PC-9 (cell line): ENCODE data around the gene EHD4.

ENCODE experiments used
- EZH2 ChIP-seq: fragments of 200-600 bp; sonication (generic); IDR thresholded peaks from 2 replicates; pipeline ENCODE4 v1.8.0; 2017; ENCODE audit warnings: antibody characterized with exemption, low read depth
- TF ChIP-seq, protein P1 (sequence below): fragments of 200-600 bp; sonication (generic); conservative IDR thresholded peaks from 2 replicates; pipeline ENCODE4 v1.6.1; 2017; ENCODE audit warnings: mixed run types, antibody characterized with exemption, mild to moderate bottlenecking, moderate library complexity

DNA sequence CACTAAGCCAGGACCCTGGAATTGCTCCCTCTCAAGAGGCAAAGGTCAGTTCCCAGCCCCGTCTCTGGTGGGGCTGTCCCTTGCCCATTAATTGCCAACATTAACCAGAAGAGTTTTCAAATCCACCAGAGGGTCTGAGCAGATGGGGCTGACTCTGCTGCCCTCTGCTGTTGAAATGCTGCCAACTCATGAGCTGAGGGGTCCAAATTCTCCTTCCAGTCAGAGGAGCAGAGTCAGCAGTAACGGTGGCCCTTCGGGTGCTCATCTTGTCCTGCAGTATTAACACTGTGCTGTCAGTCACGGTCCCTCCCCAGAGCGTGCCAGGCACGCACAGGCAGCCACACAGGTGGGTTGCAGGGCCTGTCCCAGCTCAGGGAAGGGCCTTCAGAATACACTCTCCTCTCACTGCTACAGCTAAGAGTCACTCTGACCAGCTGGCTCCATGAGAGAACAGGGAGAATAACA, 67.8 kb downstream of the EHD4 start:
- TF ChIP-seq, protein P1, sequence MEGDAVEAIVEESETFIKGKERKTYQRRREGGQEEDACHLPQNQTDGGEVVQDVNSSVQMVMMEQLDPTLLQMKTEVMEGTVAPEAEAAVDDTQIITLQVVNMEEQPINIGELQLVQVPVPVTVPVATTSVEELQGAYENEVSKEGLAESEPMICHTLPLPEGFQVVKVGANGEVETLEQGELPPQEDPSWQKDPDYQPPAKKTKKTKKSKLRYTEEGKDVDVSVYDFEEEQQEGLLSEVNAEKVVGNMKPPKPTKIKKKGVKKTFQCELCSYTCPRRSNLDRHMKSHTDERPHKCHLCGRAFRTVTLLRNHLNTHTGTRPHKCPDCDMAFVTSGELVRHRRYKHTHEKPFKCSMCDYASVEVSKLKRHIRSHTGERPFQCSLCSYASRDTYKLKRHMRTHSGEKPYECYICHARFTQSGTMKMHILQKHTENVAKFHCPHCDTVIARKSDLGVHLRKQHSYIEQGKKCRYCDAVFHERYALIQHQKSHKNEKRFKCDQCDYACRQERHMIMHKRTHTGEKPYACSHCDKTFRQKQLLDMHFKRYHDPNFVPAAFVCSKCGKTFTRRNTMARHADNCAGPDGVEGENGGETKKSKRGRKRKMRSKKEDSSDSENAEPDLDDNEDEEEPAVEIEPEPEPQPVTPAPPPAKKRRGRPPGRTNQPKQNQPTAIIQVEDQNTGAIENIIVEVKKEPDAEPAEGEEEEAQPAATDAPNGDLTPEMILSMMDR, result peak; percentile 80
- TF ChIP-seq EZH2, result no peak
